Measurements from ENCODE around the gene COL9A1. TPM values are rescaled to one million over a fixed set of nuclear protein-coding genes. Genes with fewer than 3 reads are reported as not detected.

Gene COL9A1
- total RNA-seq, 1 experiment from 2014 or later, result not detected

DNA sequence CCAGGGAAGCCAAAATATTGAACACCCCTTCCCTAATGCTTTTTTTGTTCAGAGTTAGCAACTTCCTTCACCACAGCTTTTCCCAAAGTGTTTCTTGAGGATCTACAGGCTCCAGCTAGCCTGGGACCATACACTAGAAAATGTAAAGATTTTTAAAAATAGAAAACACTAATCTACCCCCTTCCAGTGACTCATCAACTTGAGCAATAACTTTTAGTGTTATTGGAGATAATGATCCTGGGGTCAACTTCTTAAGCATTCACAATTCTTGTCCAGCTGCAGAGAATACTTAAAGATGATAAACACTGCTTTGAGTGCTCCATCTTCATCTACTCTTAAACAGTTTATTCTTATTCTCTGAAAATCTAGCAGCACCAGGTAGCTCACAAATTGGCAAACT, 131.6 kb downstream of the COL9A1 start (continued):
- TF ChIP-seq, protein P1, sequence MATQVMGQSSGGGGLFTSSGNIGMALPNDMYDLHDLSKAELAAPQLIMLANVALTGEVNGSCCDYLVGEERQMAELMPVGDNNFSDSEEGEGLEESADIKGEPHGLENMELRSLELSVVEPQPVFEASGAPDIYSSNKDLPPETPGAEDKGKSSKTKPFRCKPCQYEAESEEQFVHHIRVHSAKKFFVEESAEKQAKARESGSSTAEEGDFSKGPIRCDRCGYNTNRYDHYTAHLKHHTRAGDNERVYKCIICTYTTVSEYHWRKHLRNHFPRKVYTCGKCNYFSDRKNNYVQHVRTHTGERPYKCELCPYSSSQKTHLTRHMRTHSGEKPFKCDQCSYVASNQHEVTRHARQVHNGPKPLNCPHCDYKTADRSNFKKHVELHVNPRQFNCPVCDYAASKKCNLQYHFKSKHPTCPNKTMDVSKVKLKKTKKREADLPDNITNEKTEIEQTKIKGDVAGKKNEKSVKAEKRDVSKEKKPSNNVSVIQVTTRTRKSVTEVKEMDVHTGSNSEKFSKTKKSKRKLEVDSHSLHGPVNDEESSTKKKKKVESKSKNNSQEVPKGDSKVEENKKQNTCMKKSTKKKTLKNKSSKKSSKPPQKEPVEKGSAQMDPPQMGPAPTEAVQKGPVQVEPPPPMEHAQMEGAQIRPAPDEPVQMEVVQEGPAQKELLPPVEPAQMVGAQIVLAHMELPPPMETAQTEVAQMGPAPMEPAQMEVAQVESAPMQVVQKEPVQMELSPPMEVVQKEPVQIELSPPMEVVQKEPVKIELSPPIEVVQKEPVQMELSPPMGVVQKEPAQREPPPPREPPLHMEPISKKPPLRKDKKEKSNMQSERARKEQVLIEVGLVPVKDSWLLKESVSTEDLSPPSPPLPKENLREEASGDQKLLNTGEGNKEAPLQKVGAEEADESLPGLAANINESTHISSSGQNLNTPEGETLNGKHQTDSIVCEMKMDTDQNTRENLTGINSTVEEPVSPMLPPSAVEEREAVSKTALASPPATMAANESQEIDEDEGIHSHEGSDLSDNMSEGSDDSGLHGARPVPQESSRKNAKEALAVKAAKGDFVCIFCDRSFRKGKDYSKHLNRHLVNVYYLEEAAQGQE (IDR thresholded peaks at IDR 0.05; ENCODE audit: low read depth), result no peak
- no peak for TF ChIP-seq CEBPB (IDR thresholded peaks at IDR 0.05; ENCODE audit: low read depth)
- TF ChIP-seq POLR2A (IDR thresholded peaks at IDR 0.05; ENCODE audit: borderline replicate concordance, extremely low read depth, insufficient read depth, insufficient read length), result no peak

DNA sequence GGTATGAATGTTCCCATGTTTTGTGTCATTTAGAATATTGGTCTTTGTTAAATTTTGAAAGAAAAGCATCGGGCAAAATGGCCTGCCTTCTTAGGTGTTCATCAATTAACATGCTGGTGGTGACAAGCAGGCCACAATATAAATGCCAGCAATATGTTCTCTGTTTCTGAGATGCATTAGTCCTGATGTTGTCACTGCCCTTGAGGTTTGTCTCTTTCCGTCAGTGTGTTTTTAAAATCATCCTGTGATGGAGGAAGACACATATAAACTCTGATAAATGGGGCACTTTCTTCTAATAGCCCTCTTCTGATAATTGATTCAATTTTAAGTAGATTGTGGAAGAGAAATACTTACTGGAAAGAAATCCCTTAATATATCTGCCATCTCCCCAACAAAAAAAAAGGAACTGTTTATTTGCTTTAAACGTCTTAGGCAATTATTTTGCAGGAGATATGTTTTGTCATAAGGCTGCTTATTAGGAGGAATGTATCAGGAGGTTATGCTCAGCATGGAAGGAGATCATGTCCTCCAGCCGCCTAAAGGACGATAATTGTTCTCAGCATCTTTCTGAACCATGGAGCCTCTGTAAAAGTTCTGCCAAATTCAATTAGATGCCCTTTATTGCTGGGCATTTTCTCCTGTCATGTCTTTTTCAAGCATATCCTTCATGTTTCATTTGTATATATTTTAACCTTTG, 134.1 kb downstream of the COL9A1 start:
- intact Hi-C loops (cut with micrococcal nuclease), result loop anchor here (10.0 kb wide), 1 partner anchor 334 kb away; no protein-coding TSS in a partner anchor
- POLR2A ChIA-PET, result no interaction called here
- no peaks in the 10 kb centered on the region for H4K20me1 ChIP-seq (ENCODE audit: insufficient read depth)
- ATAC-seq, result no peak
- DNase-seq (ENCODE audit: low read depth, low spot score), result no peak
- H3K79me2 ChIP-seq (ENCODE audit: insufficient read depth, low read length), result no peaks in the 10 kb centered on the region
- no peaks in the 10 kb centered on the region for H3K36me3 ChIP-seq (ENCODE audit: control insufficient read depth in 1 of 2, insufficient read depth in 2 of 2, low read length in 2 of 2)
- H3K9me3 ChIP-seq (ENCODE audit: control insufficient read depth in 1 of 2, insufficient read depth in 1 of 2, low read depth in 1 of 2, low read length in 2 of 2), result no peaks in the 10 kb centered on the region
- no peak for TF ChIP-seq CEBPB (IDR thresholded peaks at IDR 0.05; ENCODE audit: low read depth)
- peaks cover 27% of the 10 kb centered on the region for H3K27me3 ChIP-seq (ENCODE audit: insufficient read depth, low read length)
- no peak overlapping the region for H3K4me3 ChIP-seq (replicated peaks in 1 of 2; ENCODE audit: low read depth in 1 of 2, low read length in 2 of 2)
- no peak overlapping the region for H3K27ac ChIP-seq (ENCODE audit: low read depth, low read length)
- H3K4me1 ChIP-seq (ENCODE audit: control insufficient read depth in 1 of 2, insufficient read depth in 2 of 2, low read length in 2 of 2), result no peaks in the 10 kb centered on the region
- H2AFZ ChIP-seq (ENCODE audit: low read depth, low read length, poor library complexity, severe bottlenecking), result no peak overlapping the region
- RAD21 ChIA-PET (ENCODE audit: low non-redundant PET in 1 of 2, low total read pairs in 2 of 2, uncharacterized antibody in 2 of 2, unreplicated experiment in 2 of 2), result no interaction called here
- CTCF ChIA-PET, result no interaction called here
- no peak overlapping the region for H3K9ac ChIP-seq (ENCODE audit: low read length)
- BruUV-seq (replicated peaks), result no TSS peak
- H3K9me2 ChIP-seq (ENCODE audit: insufficient read depth), result no peaks in the 10 kb centered on the region
- no peak overlapping the region for H3K4me2 ChIP-seq (ENCODE audit: low read length)

Other genes with a start within 250 kb of the COL9A1 start
- 20.8 TPM for gene FAM135A, start 110.4 kb upstream of the COL9A1 start, total RNA-seq (2021; ENCODE audit: unreplicated experiment)

Data from HCT116 (cell line).